ENCODE measurements around the gene CIRBP. TPM values are rescaled to one million over a fixed set of nuclear protein-coding genes. Genes with fewer than 3 reads are reported as not detected.

The CIRBP gene
- total and polyA plus RNA-seq, 2 experiments from 2014 or later, result 202 to 361 TPM

GRCh38 chr19:1280636-1281568 is 11.8 kb downstream of the CIRBP start:
- Histone ChIP-seq H3K4me3 (no peak overlapping the region), H3K4me2 (no peak overlapping the region), H3K27me3 (no peaks in the 10 kb centered on the region), H3K4me1 (ENCODE audit: insufficient read depth) (peaks cover 27% of the 10 kb centered on the region), H2AFZ (no peak overlapping the region), H4K20me1 (ENCODE audit: insufficient read depth, poor library complexity, severe bottlenecking) (no peaks in the 10 kb centered on the region), H3K9me3 (ENCODE audit: low read depth) (no peaks in the 10 kb centered on the region), H3K79me2 (peaks cover 13% of the 10 kb centered on the region), H3K36me3 (replicated peaks; ENCODE audit: insufficient read depth, low read depth) (no peaks in the 10 kb centered on the region), H3K9me2 (replicated peaks; ENCODE audit: insufficient read depth) (no peaks in the 10 kb centered on the region), H3K27ac (no peak overlapping the region)
- TF ChIP-seq EZH2phosphoT487 (IDR thresholded peaks at IDR 0.05; ENCODE audit: low read depth, severe bottlenecking, unreplicated experiment) (no peak), CTCF (IDR thresholded peaks at IDR 0.05; ENCODE audit: poor library complexity) (no peak), EZH2 (IDR thresholded peaks at IDR 0.05; ENCODE audit: borderline replicate concordance) (no peak)
- WGBS (ENCODE audit: low lambda C conversion rate, missing lambda C conversion rate), result 94% methylated on average over 38 of the region's 53 CpGs
- no peak for DNase-seq (ENCODE audit: low spot score)

- Histone ChIP-seq H3K9me2 (replicated peaks; ENCODE audit: insufficient read depth) (no peaks in the 10 kb centered on the region), H4K20me1 (ENCODE audit: insufficient read depth, poor library complexity, severe bottlenecking) (no peaks in the 10 kb centered on the region), H3K4me3 (no peak overlapping the region), H3K79me2 (peaks cover 10% of the 10 kb centered on the region), H3K4me2 (no peak overlapping the region), H3K27ac (no peak overlapping the region), H3K27me3 (no peaks in the 10 kb centered on the region), H3K4me1 (ENCODE audit: insufficient read depth) (peaks cover 23% of the 10 kb centered on the region), H3K36me3 (replicated peaks; ENCODE audit: insufficient read depth, low read depth) (no peaks in the 10 kb centered on the region), H3K9me3 (ENCODE audit: low read depth) (no peaks in the 10 kb centered on the region), H2AFZ (no peak overlapping the region)
- WGBS (ENCODE audit: low lambda C conversion rate, missing lambda C conversion rate), result 77% methylated on average over 13 of the region's 15 CpGs
- DNase-seq (ENCODE audit: low spot score), result no peak
- TF ChIP-seq CTCF (IDR thresholded peaks at IDR 0.05; ENCODE audit: poor library complexity), result no peak
- no peak for TF ChIP-seq EZH2phosphoT487 (IDR thresholded peaks at IDR 0.05; ENCODE audit: low read depth, severe bottlenecking, unreplicated experiment)
- TF ChIP-seq EZH2 (IDR thresholded peaks at IDR 0.05; ENCODE audit: borderline replicate concordance), result no peak
Observed at GRCh38 chr19:1281569-1282287, 12.6 kb downstream of the CIRBP start.

DNA sequence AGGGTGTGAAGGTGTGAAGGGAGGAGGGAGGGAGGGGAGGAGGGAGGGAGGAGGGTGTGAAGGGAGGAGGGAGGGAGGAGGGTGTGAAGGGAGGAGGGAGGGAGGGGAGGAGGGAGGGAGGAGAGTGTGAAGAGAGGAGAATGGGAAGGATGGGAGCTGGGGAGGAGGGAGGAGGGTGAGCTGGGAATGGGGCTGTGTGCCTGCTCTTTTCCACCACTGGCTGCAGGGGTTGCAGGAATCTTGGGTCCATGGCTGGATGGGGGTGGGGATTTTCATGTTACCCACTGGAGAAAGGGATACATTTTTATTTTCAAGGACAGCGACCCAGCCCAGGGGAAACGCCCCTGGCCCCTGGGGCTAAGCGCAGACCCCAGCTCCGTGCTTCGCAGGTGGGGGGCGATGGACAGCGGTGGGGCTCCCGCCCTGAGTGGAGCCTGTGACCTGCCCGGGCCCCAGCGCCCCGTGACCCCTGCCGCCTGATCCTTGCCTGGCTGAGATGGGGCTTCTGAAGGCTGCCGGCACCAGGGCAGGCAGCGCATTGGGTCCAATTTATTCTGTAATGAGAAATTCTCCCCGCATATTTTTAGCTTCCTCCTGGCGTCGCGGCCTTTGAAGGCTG is 13.6 kb downstream of the CIRBP start:
- Histone ChIP-seq H3K9me2 (replicated peaks; ENCODE audit: insufficient read depth) (no peaks in the 10 kb centered on the region), H3K4me1 (ENCODE audit: insufficient read depth) (peaks cover 30% of the 10 kb centered on the region), H3K36me3 (replicated peaks; ENCODE audit: insufficient read depth, low read depth) (no peaks in the 10 kb centered on the region), H3K9me3 (ENCODE audit: low read depth) (no peaks in the 10 kb centered on the region), H3K79me2 (peaks cover 14% of the 10 kb centered on the region), H3K4me3 (no peak overlapping the region), H3K27ac (no peak overlapping the region), H3K27me3 (no peaks in the 10 kb centered on the region), H4K20me1 (ENCODE audit: insufficient read depth, poor library complexity, severe bottlenecking) (no peaks in the 10 kb centered on the region), H3K4me2 (no peak overlapping the region), H2AFZ (no peak overlapping the region)
- no peak for DNase-seq (ENCODE audit: low spot score)
- TF ChIP-seq EZH2phosphoT487 (IDR thresholded peaks at IDR 0.05; ENCODE audit: low read depth, severe bottlenecking, unreplicated experiment) (no peak), EZH2 (IDR thresholded peaks at IDR 0.05; ENCODE audit: borderline replicate concordance) (no peak), CTCF (IDR thresholded peaks at IDR 0.05; ENCODE audit: poor library complexity) (no peak)
- WGBS (ENCODE audit: low lambda C conversion rate, missing lambda C conversion rate), result 85% methylated on average over 17 of the region's 18 CpGs
